Progenitor cell of endocrine pancreas (in vitro differentiated cells): ENCODE data around the gene VRK2. TPM values are rescaled to one million over a fixed set of nuclear protein-coding genes. Genes with fewer than 3 reads are reported as not detected.
A peak's percentile ranks its signal among the peaks of the same experiment; 100 is the strongest.
"Not testable (repeated sequence)": the region's sequence is repeated elsewhere in the genome, so short reads cannot be mapped to it uniquely, and the experiment has no call there.

ENCODE experiments used
- DNase-seq: peaks from one replicate; pipeline ENCODE4 v3.0.0; 2021; ENCODE audit warnings: low spot score; ENCODE audit not compliant: unreplicated experiment
- H3K27ac Mint-ChIP-seq: 2 replicates; pipeline ENCODE4 v1.8.0; 2021; ENCODE audit warnings: mild to moderate bottlenecking, moderate library complexity, mixed read lengths
- H3K27me3 Mint-ChIP-seq: 2 replicates; pipeline ENCODE4 v1.8.0; 2021; ENCODE audit warnings: mixed read lengths
- H3K36me3 Mint-ChIP-seq: 2 replicates; pipeline ENCODE4 v1.8.0; 2022; ENCODE audit warnings: mixed read lengths; ENCODE audit not compliant: insufficient read depth
- H3K4me1 Mint-ChIP-seq: 2 replicates; pipeline ENCODE4 v1.8.0; 2021; ENCODE audit warnings: low read depth, mixed read lengths
- H3K4me3 Mint-ChIP-seq: 2 replicates; pipeline ENCODE4 v1.8.0; 2021; ENCODE audit warnings: low read depth, mild to moderate bottlenecking, moderate library complexity, mixed read lengths
- H3K9me3 Mint-ChIP-seq: 2 replicates; pipeline ENCODE4 v1.8.0; 2021; ENCODE audit warnings: low read depth, mixed read lengths
- CTCF ChIP-seq: fragments of 200-600 bp; sonication (generic); IDR thresholded peaks from one replicate; pipeline ENCODE4 v1.5.0; 2021; ENCODE audit warnings: antibody characterized with exemption, mild to moderate bottlenecking; ENCODE audit not compliant: unreplicated experiment
- total RNA-seq: library from RNA; stranded (reverse); gene quantifications from 2 replicates; pipeline ENCODE4 v1.2.1, GENCODE V29; 2021

VRK2 gene
- total RNA-seq, 1 donor from 2014 or later = 22.7 TPM

- DNase-seq = no peak
- Mint-ChIP-seq H3K27ac (no peak overlapping the region), H3K4me3 (no peak overlapping the region), H3K36me3 (peaks cover 12% of the 10 kb centered on the region), H3K27me3 (no peaks in the 10 kb centered on the region), H3K4me1 (no peaks in the 10 kb centered on the region), H3K9me3 (peaks cover 13% of the 10 kb centered on the region)
- no peak for TF ChIP-seq CTCF
These were observed 25.5 kb downstream of the VRK2 start for GRCh38 chr2:58072102-58072501.

GRCh38 chr2:58073008-58073407 lies 26.4 kb downstream of the VRK2 start:
- Mint-ChIP-seq H3K9me3 (peaks cover 13% of the 10 kb centered on the region), H3K4me1 (no peaks in the 10 kb centered on the region), H3K4me3 (no peak overlapping the region), H3K27me3 (no peaks in the 10 kb centered on the region), H3K27ac (no peak overlapping the region), H3K36me3 (peaks cover 12% of the 10 kb centered on the region)
- no peak for TF ChIP-seq CTCF
- DNase-seq = no peak

GRCh38 chr2:58073751-58074150 lies 27.1 kb downstream of the VRK2 start:
- no peaks in the 10 kb centered on the region for H3K4me1 Mint-ChIP-seq
- no peak for DNase-seq
- H3K36me3 Mint-ChIP-seq = peaks cover 10% of the 10 kb centered on the region
- H3K27ac Mint-ChIP-seq = no peak overlapping the region
- H3K27me3 Mint-ChIP-seq = no peaks in the 10 kb centered on the region
- peaks cover 13% of the 10 kb centered on the region for H3K9me3 Mint-ChIP-seq
- TF ChIP-seq CTCF = no peak
- no peak overlapping the region for H3K4me3 Mint-ChIP-seq

GRCh38 chr2:58081000-58081399 lies 34.4 kb downstream of the VRK2 start:
- Mint-ChIP-seq H3K4me1 (peaks cover 8% of the 10 kb centered on the region), H3K36me3 (no peaks in the 10 kb centered on the region), H3K4me3 (no peak overlapping the region)

GRCh38 chr2:58089081-58089480 lies 42.5 kb downstream of the VRK2 start:
- H3K27ac Mint-ChIP-seq = peak overlapping the region; percentile 27
- TF ChIP-seq CTCF = no peak
- peaks cover 3% of the 10 kb centered on the region for H3K9me3 Mint-ChIP-seq
- H3K4me3 Mint-ChIP-seq = no peak overlapping the region
- peaks cover 22% of the 10 kb centered on the region for H3K36me3 Mint-ChIP-seq
- H3K27me3 Mint-ChIP-seq = no peaks in the 10 kb centered on the region
- DNase-seq = no peak
- peaks cover 9% of the 10 kb centered on the region for H3K4me1 Mint-ChIP-seq

More at GRCh38 chr2:58081000-58081399, 34.4 kb downstream of the VRK2 start:
- H3K27ac Mint-ChIP-seq = peak overlapping the region; percentile 73
- no peaks in the 10 kb centered on the region for H3K27me3 Mint-ChIP-seq
- no peak for TF ChIP-seq CTCF
- DNase-seq = no peak
- H3K9me3 Mint-ChIP-seq = no peaks in the 10 kb centered on the region

- Mint-ChIP-seq H3K9me3 (peaks cover 10% of the 10 kb centered on the region), H3K36me3 (peaks cover 28% of the 10 kb centered on the region)
- H3K4me1 Mint-ChIP-seq, H3K27ac Mint-ChIP-seq, H3K4me3 Mint-ChIP-seq, DNase-seq, H3K27me3 Mint-ChIP-seq: not testable (repeated sequence)
These were observed 46.2 kb downstream of the VRK2 start for GRCh38 chr2:58092772-58093171.
